GM12891 (cell line): Measurements from ENCODE around the gene KLHL3.

Source experiments
- POLR2A ChIP-seq: IDR thresholded peaks from 2 replicates; pipeline ENCODE4 v1.6.1; 2011; ENCODE audit warnings: low read depth, low read length, control low read depth
- POLR2AphosphoS5 ChIP-seq: IDR thresholded peaks from 2 replicates; pipeline ENCODE4 v1.6.1; 2011; ENCODE audit warnings: low read depth, low read length, control low read depth

DNA sequence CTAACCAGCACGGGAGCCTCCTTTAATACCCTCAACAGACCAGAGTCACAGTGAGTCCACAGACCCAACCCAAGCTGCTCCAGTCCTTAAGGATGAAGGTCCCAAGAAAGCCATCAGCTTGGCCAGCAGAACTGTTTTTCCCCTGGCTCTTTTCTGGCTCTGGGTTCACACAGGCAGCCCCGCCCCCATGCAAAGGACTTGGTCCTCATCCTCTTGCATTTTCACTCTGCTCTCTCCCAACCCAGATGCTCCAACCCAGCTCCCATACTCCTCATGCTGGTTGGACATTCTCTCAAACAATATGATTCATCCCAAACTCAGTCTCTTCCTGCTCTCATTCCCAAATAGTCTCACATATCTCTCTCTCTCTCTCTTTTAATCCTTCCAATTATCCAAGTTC is 162.5 kb downstream of the KLHL3 start:
- no peak for TF ChIP-seq POLR2AphosphoS5
- TF ChIP-seq POLR2A, result no peak
